ENCODE results near the gene MACF1. TPM values are rescaled to one million over a fixed set of nuclear protein-coding genes. Genes with fewer than 3 reads are reported as not detected.

Gene MACF1
- total and polyA plus RNA-seq, 9 donors, result 198 to 352 (median 263) TPM

- WGBS (ENCODE audit: insufficient coverage), result 40% methylated on average over 1 of the region's 1 CpG
- DNase-seq, result no peak
Observed at GRCh38 chr1:39483276-39483675, 278.8 kb downstream of the MACF1 start.

DNA sequence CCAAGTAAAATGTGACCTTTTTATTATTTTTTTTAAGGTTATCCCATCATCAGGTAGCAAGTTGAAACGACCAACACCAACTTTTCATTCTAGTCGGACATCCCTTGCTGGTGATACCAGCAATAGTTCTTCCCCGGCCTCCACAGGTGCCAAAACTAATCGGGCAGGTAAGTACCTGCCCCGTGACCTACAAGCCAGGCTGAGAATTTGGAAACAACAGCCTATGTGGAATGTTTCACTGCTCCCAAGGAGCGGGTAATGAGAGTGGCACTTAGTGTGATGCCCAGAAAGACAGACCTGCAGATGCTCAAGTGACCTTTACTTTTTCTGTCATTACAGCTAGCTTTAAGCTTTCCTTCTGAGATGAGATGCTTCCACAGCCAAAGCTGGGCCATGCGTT lies 280.1 kb downstream of the MACF1 start:
- Histone ChIP-seq H3K4me1 (ENCODE audit: control insufficient read depth, insufficient read depth, low read length) (no peaks in the 10 kb centered on the region), H3K27ac (ENCODE audit: low read length) (no peak overlapping the region), H3K4me3 (ENCODE audit: low read length) (no peak overlapping the region), H3K27me3 (ENCODE audit: control insufficient read depth, insufficient read depth, low read length) (peaks cover 2% of the 10 kb centered on the region), H3K9me3 (replicated peaks; ENCODE audit: control insufficient read depth, low read depth, low read length) (no peaks in the 10 kb centered on the region), H3K36me3 (ENCODE audit: control insufficient read depth, insufficient read depth, low read length) (peaks cover 61% of the 10 kb centered on the region)
- whole genome bisulfite sequencing (ENCODE audit: insufficient coverage), result 91% methylated on average over 4 of the region's 7 CpGs
- no peak for DNase-seq

More at GRCh38 chr1:39483276-39483675, 278.8 kb downstream of the MACF1 start:
- Histone ChIP-seq H3K27me3 (ENCODE audit: control insufficient read depth, insufficient read depth, low read length) (no peaks in the 10 kb centered on the region), H3K9me3 (replicated peaks; ENCODE audit: control insufficient read depth, low read depth, low read length) (no peaks in the 10 kb centered on the region), H3K27ac (ENCODE audit: low read length) (no peak overlapping the region), H3K4me1 (ENCODE audit: control insufficient read depth, insufficient read depth, low read length) (peaks cover under 1% of the 10 kb centered on the region), H3K36me3 (ENCODE audit: control insufficient read depth, insufficient read depth, low read length) (peaks cover 61% of the 10 kb centered on the region), H3K4me3 (ENCODE audit: low read length) (no peak overlapping the region)

DNA sequence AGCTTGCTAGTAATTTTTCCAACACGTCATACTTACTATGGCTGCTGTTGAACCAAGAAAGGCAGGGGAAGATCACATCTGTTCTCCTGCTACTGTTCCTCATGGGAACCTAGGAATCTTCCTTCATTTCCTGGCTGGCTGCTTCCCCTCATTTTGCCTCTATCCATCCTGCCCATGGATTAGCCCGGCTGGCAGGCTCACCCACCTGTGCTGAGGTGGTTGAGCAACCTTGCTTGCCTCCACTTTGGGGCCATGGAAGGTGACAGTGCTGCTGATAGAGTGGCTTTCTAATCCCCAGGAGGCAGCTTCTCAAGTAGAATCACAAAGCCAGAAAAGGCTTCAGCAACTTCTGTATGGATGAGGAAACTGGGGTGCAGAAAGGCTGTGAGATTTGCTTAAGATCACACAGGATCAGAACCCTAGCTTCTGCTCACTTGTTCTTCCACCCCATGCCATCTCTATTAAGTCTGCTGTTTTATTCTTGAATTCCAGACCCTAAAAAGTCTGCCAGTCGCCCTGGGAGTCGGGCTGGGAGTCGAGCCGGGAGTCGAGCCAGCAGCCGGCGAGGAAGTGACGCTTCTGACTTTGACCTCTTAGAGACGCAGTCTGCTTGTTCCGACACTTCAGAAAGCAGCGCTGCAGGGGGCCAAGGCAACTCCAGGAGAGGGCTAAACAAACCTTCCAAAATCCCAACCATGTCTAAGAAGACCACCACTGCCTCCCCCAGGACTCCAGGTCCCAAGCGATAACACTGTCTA lies 280.7 kb downstream of the MACF1 start:
- Histone ChIP-seq H3K27me3 (ENCODE audit: control insufficient read depth, insufficient read depth, low read length) (peaks cover 7% of the 10 kb centered on the region), H3K9me3 (replicated peaks; ENCODE audit: control insufficient read depth, low read depth, low read length) (no peaks in the 10 kb centered on the region), H3K27ac (ENCODE audit: low read length) (no peak overlapping the region), H3K4me1 (ENCODE audit: control insufficient read depth, insufficient read depth, low read length) (no peaks in the 10 kb centered on the region), H3K4me3 (ENCODE audit: low read length) (no peak overlapping the region), H3K36me3 (ENCODE audit: control insufficient read depth, insufficient read depth, low read length) (peaks cover 55% of the 10 kb centered on the region)
- DNase-seq, result no peak
- 83% methylated on average over 6 of the region's 14 CpGs for WGBS (ENCODE audit: insufficient coverage)

GRCh38 chr1:39488012-39488545 lies 283.6 kb downstream of the MACF1 start:
- H3K9me3 ChIP-seq (replicated peaks; ENCODE audit: control insufficient read depth, low read depth, low read length), result no peaks in the 10 kb centered on the region
- H3K27ac ChIP-seq (ENCODE audit: low read length), result no peak overlapping the region
- DNase-seq, result no peak
- H3K36me3 ChIP-seq (ENCODE audit: control insufficient read depth, insufficient read depth, low read length), result peaks cover 37% of the 10 kb centered on the region
- H3K27me3 ChIP-seq (ENCODE audit: control insufficient read depth, insufficient read depth, low read length), result peaks cover 24% of the 10 kb centered on the region
- WGBS (ENCODE audit: insufficient coverage), result no CpG with 5 or more reads among the region's 5 CpGs
- H3K4me1 ChIP-seq (ENCODE audit: control insufficient read depth, insufficient read depth, low read length), result peaks cover 6% of the 10 kb centered on the region
- no peak overlapping the region for H3K4me3 ChIP-seq (ENCODE audit: low read length)

DNA sequence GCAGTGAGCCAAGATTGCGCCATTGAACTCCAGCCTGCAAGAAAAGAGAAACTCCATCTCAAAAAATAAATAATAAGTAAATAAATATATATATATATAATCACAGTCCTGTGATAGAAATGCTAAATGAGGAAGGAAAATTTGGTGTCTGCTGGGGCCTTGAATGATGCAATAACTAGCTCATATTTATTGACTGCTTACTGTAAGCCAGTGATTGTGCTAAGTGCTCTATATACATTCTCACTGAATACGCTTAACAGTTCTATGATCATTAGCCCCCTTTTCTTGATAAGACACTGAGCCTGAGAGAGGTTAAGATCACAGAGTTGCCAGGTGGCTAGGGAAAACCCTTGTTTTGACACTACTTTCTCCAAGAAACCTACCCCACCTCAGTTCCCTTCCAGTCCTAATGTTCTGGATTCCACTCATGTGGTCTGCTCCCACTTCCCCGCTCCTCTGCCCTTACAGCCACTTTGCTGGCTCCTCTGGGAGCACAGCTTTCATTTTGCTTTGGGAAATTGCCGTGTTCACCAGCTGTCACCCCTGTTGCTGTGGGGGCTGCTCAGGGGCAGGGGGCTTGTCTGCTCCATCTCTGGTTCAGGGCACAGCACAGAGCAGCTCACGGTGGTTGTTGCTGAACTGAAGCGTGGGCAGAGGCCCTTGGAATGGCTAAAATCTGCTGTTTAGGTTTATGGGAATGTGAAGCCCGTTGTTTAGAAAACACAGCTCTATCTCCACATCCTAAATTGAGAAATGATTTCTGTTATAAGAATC lies 284.5 kb downstream of the MACF1 start:
- DNase-seq, result no peak
- Histone ChIP-seq H3K27me3 (ENCODE audit: control insufficient read depth, insufficient read depth, low read length) (peaks cover 32% of the 10 kb centered on the region), H3K4me1 (ENCODE audit: control insufficient read depth, insufficient read depth, low read length) (peaks cover 6% of the 10 kb centered on the region), H3K36me3 (ENCODE audit: control insufficient read depth, insufficient read depth, low read length) (peaks cover 30% of the 10 kb centered on the region), H3K27ac (ENCODE audit: low read length) (no peak overlapping the region), H3K9me3 (replicated peaks; ENCODE audit: control insufficient read depth, low read depth, low read length) (no peaks in the 10 kb centered on the region), H3K4me3 (ENCODE audit: low read length) (no peak overlapping the region)
- WGBS (ENCODE audit: insufficient coverage), result 29% methylated on average over 2 of the region's 7 CpGs

- H3K36me3 ChIP-seq (ENCODE audit: control insufficient read depth, insufficient read depth, low read length), result peaks cover 28% of the 10 kb centered on the region
- H3K27me3 ChIP-seq (ENCODE audit: control insufficient read depth, insufficient read depth, low read length), result peaks cover 33% of the 10 kb centered on the region
- no peaks in the 10 kb centered on the region for H3K9me3 ChIP-seq (replicated peaks; ENCODE audit: control insufficient read depth, low read depth, low read length)
- no peak overlapping the region for H3K27ac ChIP-seq (ENCODE audit: low read length)
- H3K4me3 ChIP-seq (ENCODE audit: low read length), result no peak overlapping the region
- peaks cover 6% of the 10 kb centered on the region for H3K4me1 ChIP-seq (ENCODE audit: control insufficient read depth, insufficient read depth, low read length)
- DNase-seq, result no peak
- 32% methylated on average over 7 of the region's 13 CpGs for WGBS (ENCODE audit: insufficient coverage)
Observed at GRCh38 chr1:39489567-39490239, 285.2 kb downstream of the MACF1 start.

- no peak overlapping the region for H3K4me3 ChIP-seq (ENCODE audit: low read length)
- WGBS (ENCODE audit: insufficient coverage), result 6% methylated on average over 31 of the region's 32 CpGs
- no peak overlapping the region for H3K27ac ChIP-seq (ENCODE audit: low read length)
- H3K4me1 ChIP-seq (ENCODE audit: control insufficient read depth, insufficient read depth, low read length), result peaks cover 6% of the 10 kb centered on the region
- DNase-seq, result no peak
- H3K36me3 ChIP-seq (ENCODE audit: control insufficient read depth, insufficient read depth, low read length), result peaks cover 18% of the 10 kb centered on the region
- peaks cover 33% of the 10 kb centered on the region for H3K27me3 ChIP-seq (ENCODE audit: control insufficient read depth, insufficient read depth, low read length)
- no peaks in the 10 kb centered on the region for H3K9me3 ChIP-seq (replicated peaks; ENCODE audit: control insufficient read depth, low read depth, low read length)
Observed at GRCh38 chr1:39490596-39491145, 286.2 kb downstream of the MACF1 start.

DNA sequence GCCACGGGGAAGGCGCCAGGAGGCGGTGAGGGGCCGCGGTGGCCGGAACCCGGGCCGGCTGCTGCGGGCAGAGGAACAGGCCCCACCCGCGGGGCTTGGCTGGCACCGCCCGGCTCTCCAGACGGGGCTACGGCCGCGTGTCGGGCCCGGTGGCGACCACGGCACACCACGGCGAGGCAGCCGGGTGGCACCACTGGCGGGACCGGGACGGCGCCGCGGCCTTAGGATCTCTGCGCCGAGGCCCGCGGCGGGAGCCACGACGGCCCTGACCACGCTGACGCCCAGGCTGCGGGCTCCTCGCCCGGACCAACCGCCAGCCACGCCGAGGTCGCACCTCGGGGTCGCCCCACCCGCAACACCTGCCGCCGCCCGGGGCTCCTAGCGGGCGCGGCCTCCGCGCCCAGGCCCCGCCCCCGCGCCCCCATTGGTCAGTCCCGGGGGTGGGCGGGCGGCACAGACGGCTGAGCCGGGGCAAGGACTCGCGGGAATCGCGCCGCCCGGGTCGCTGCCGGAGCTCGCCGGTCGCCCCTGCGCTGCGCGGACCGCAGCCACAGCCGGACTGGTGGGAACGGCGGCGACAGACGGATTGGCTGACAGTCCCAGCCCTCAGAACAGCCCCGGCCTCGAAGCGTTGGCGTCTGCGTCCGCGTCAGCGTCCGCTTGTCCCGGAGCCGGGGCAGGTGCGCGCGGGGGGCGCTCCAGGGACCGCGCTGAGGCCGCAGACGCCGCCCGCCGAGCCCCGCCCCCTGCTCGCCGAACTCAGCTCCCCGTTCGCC lies 286.8 kb downstream of the MACF1 start, which contains the start of gene BMP8A:
TSS of gene BMP8A (plus strand) at position 491 of the 776 bp plus-strand sequence. CDS start 356 bp downstream, outside the sequence.
- no peak within 1 kb of the TSS for H3K27ac ChIP-seq (ENCODE audit: low read length)
- H3K4me1 ChIP-seq (ENCODE audit: control insufficient read depth, insufficient read depth, low read length), result peaks cover 6% of the 10 kb centered on the region
- H3K36me3 ChIP-seq (ENCODE audit: control insufficient read depth, insufficient read depth, low read length), result peaks cover 15% of the 10 kb centered on the region
- peak within 1 kb of the TSS; percentile 13 for H3K4me3 ChIP-seq (ENCODE audit: low read length)
- peaks cover 33% of the 10 kb centered on the region for H3K27me3 ChIP-seq (ENCODE audit: control insufficient read depth, insufficient read depth, low read length)
- no peaks in the 10 kb centered on the region for H3K9me3 ChIP-seq (replicated peaks; ENCODE audit: control insufficient read depth, low read depth, low read length)
- under 1% methylated on average over 112 of the region's 112 CpGs for WGBS (ENCODE audit: insufficient coverage)
- DNase-seq, result peak; percentile 56
